ENCODE measurements around the gene FEM1C.

The FEM1C gene

DNA sequence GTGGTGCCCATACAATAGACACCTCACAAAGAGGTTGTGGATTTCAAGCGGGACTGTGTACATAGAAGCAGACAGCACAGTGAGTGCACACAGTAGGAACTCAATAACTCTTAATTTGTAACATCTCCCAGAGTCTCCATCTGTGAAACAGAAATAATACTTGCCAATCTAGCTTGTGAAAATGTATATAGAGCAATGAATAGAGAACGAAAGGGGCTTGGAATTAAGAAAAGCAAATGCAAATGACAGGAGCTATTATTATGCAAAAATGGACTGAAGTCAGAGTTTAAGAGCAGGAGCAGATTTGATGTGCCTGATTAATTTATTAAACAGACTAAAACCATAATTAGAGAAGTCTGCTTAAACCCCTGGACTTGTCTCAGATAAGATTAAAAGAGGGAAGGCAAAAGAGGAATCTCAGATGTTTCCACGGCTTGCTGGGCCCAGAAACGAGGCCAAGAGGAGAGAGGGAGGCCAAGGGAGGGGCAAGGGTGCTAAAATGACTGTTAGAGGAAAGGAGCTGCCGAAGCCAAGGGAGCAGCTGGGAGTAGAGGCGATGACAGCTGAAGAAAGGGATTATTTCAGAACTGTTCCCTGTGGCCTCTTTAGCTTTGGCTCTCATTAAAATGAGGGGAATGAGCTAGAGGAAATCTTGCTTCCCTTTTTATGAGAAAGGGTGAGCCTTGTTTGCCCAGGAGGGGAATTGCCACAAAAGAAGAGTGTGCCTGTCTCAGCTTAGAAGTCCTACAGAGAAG is 72.1 kb downstream of the FEM1C start:
- DNase-seq: no peak

DNA sequence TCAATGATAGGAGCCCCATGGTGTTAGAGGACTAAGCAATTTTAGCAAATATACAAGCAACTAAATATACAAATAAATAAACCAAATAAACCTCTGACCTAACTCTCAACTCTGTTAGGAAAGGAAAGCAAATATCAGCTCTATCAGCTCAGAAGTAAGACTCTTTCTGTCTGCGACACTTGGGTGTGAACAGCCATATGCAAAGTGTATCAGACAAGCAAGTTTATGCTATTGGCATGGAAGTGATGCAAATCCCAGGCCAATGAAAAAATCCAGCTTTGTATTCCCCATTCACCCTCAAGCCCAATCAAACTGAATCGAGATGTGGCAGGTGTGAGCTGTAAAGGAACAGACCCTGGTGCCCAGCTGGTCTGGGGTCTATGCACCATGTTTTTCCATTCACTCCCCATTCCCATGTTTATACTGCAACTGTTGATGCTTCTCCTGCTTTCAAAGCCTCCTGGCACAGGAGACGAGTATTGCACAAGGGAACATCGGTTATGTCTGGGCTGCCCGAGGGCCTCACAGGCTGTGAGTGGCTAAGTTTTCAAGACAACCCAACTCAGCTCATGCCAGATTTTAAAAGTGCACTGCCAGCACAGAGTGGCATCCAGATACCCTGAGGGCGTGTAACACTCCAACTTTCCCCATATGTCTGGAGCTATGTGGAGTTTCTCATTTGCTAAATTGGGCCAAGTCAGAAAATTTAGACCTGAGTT is 73.1 kb downstream of the FEM1C start:
- DNase-seq: no peak

DNA sequence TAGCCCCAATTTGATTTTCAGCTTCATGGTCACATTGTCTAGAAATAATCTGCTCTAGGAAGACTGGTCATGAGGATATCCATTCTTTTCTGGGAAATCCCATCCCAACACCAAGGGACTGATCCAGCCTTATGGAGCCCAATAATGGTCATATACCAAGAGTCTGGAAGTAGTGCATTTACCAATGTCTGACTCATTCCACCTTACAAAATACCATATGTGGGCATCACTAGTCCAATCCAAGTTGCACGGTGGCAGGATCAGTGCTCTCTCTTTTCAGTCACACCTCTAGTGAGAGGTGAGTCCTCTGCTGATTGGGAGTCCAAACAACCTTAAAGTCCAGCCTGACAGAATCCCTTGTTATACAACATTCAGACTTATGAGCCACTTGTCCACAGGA is 73.7 kb downstream of the FEM1C start:
- no peak for DNase-seq
